SK-N-SH (cell line): ENCODE results near the gene R3HDM4.

Source experiments
- CTCF ChIP-seq: fragments of 200-600 bp; sonication (generic); IDR thresholded peaks from 2 replicates; pipeline ENCODE4 v1.6.1; 2017; ENCODE audit warnings: antibody characterized with exemption, mild to moderate bottlenecking, moderate library complexity
- JUND ChIP-seq: IDR thresholded peaks from 2 replicates; pipeline ENCODE4 v1.4.0; 2012
- MAX ChIP-seq: IDR thresholded peaks from 2 replicates; pipeline ENCODE4 v1.4.0; 2012; ENCODE audit warnings: low read depth

- TF ChIP-seq JUND (no peak), CTCF (no peak), MAX (no peak)
These were observed 57.4 kb downstream of the R3HDM4 start for GRCh38 chr19:855566-856120.
